ENCODE measurements around the gene BAIAP3.

DNA sequence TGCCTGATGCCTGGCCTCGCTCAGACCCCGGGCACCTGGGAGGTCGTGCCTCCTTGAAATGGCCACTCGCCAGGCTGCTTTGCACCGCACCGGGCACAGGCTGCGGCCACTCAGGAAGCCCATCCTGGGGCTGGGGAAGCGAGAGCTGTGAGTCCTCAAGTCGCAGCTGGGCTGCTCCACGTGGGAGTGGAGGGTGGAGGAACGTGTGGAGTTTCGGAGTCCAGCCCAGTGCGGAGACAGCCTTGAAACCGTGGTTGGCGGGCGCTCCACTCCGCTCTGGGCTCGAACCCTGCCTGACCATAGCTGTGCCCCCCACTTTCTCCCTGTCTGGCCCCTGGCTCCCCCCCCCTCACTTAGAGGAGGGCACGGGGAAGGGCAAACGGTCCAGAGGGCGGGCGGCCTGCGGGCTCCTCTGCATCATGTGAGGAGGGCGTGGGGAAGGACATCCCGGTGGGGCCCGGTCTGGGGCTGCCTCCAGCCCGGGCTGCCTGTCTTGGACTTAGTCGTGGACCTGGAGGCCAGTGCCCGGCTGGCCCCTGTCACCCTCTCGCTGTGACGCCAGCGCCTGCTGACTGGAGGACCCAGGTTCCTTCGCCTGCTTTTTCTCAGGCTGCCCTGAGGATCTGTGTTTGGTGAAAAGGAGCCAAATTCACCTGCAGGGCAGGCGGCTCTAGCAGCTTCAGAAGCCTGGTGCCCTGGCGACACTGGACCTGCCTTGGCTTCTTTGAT, 21.5 kb upstream of the BAIAP3 start:
- TF ChIP-seq, protein P1, sequence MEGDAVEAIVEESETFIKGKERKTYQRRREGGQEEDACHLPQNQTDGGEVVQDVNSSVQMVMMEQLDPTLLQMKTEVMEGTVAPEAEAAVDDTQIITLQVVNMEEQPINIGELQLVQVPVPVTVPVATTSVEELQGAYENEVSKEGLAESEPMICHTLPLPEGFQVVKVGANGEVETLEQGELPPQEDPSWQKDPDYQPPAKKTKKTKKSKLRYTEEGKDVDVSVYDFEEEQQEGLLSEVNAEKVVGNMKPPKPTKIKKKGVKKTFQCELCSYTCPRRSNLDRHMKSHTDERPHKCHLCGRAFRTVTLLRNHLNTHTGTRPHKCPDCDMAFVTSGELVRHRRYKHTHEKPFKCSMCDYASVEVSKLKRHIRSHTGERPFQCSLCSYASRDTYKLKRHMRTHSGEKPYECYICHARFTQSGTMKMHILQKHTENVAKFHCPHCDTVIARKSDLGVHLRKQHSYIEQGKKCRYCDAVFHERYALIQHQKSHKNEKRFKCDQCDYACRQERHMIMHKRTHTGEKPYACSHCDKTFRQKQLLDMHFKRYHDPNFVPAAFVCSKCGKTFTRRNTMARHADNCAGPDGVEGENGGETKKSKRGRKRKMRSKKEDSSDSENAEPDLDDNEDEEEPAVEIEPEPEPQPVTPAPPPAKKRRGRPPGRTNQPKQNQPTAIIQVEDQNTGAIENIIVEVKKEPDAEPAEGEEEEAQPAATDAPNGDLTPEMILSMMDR (IDR thresholded peaks at IDR 0.05), result no peak
- TF ChIP-seq POLR2A (IDR thresholded peaks at IDR 0.05), result no peak
